GM12878 (cell line): ENCODE data around the gene EXOC3L4. TPM values are rescaled to one million over a fixed set of nuclear protein-coding genes. Genes with fewer than 3 reads are reported as not detected.

Experiments used
- ATAC-seq: fragments of 200-7000 bp; cut with Tn5 transposase; 3 replicates; pipeline ENCODE4 v1.9.1; 2020; ENCODE audit warnings: mild to moderate bottlenecking, moderate library complexity
- BruUV-seq: library from RNA; stranded (reverse); fragments of 400-500 nt; replicated peaks from 2 replicates; lab custom pipeline; 2021; lab: Mats Ljungman, UMichigan
- CTCF ChIA-PET: fragments of 300-600 bp; sonication (Branson Sonifier 250); formaldehyde crosslinking; extraction: SDS; loops from one replicate; lab custom pipeline; 2021; ENCODE audit warnings: inconsistent platforms; lab: Yijun Ruan, JAX
- POLR2A ChIA-PET: fragments of 350-600 bp; formaldehyde crosslinking; extraction: SDS; loops from one replicate; lab custom pipeline; 2021; ENCODE audit warnings: inconsistent platforms; lab: Charles Lee
- RAD21 ChIA-PET: fragments of 300-600 bp; sonication (Branson Sonifier 250); formaldehyde crosslinking; loops from one replicate; lab custom pipeline; 2023; ENCODE audit warnings: antibody characterized with exemption; ENCODE audit not compliant: unreplicated experiment; lab: Charles Lee
- SMC1A ChIA-PET: fragments of 300-600 bp; sonication (Branson Sonifier 250); formaldehyde crosslinking; loops from one replicate; lab custom pipeline; 2023; ENCODE audit not compliant: unreplicated experiment, uncharacterized antibody; lab: Charles Lee
- DNase-seq: peaks from one replicate; pipeline ENCODE4 v3.0.0-alpha.2; 2011; ENCODE audit warnings: low read depth, low spot score
- FAIRE-seq: peaks from 3 replicates; lab custom pipeline; 2011; peaks lifted over from hg19 to GRCh38; lab: Jason Lieb, UNC
- H2AFZ ChIP-seq: 2 replicates; pipeline ENCODE4 v1.6.0; 2011; ENCODE audit warnings: low read depth, low read length, control low read depth; ENCODE audit not compliant: control insufficient read depth
- H3K27ac ChIP-seq: 2 replicates; pipeline ENCODE4 v1.5.1; 2011; ENCODE audit warnings: control low read depth; ENCODE audit not compliant: control insufficient read depth, insufficient read depth
- H3K27me3 ChIP-seq, 2 experiments: replicated peaks in 1 of 2; 2 replicates each; pipeline versions ENCODE4 v1.6.0 to v1.6.1; 2011; ENCODE audit warnings: low read length in 1 of 2; ENCODE audit not compliant: control insufficient read depth in 2 of 2, insufficient read depth in 2 of 2
- H3K36me3 ChIP-seq, 2 experiments: 2 replicates each; pipeline ENCODE4 v1.5.1; 2011; ENCODE audit warnings: low read length in 1 of 2; ENCODE audit not compliant: control insufficient read depth in 2 of 2, insufficient read depth in 2 of 2
- H3K4me1 ChIP-seq: 2 replicates; pipeline ENCODE4 v1.6.1; 2011; ENCODE audit warnings: mild to moderate bottlenecking, low read length, moderate library complexity, mixed read lengths; ENCODE audit not compliant: control insufficient read depth, insufficient read depth
- H3K4me2 ChIP-seq: 2 replicates; pipeline ENCODE4 v1.6.0; 2011; ENCODE audit warnings: control low read depth; ENCODE audit not compliant: control insufficient read depth, insufficient read depth
- H3K4me3 ChIP-seq: fragments of 200-600 bp; sonication (generic); 2 replicates; pipeline ENCODE4 v1.5.1; 2016
- H3K79me2 ChIP-seq: 2 replicates; pipeline ENCODE4 v1.6.0; 2011; ENCODE audit warnings: low read length; ENCODE audit not compliant: control insufficient read depth, insufficient read depth
- H3K9ac ChIP-seq: 2 replicates; pipeline ENCODE4 v1.8.0; 2011; ENCODE audit warnings: low read length, control low read depth, mixed read lengths; ENCODE audit not compliant: control insufficient read depth, insufficient read depth
- H3K9me3 ChIP-seq: replicated peaks from 3 replicates; pipeline ENCODE4 v1.5.1; 2011; ENCODE audit warnings: mild to moderate bottlenecking, low read length; ENCODE audit not compliant: control insufficient read depth, insufficient read depth
- H4K20me1 ChIP-seq: 2 replicates; pipeline ENCODE4 v1.6.0; 2011; ENCODE audit not compliant: control insufficient read depth, insufficient read depth
- CBX5 ChIP-seq: sonication (generic); IDR thresholded peaks from 2 replicates; pipeline ENCODE4 v1.6.1; 2016; ENCODE audit warnings: low read depth, moderate library complexity, mild to moderate bottlenecking, inconsistent platforms
- CHD1 ChIP-seq: IDR thresholded peaks from 2 replicates; pipeline ENCODE4 v1.6.1; 2012; ENCODE audit warnings: low read depth, low read length, improper control_type of control experiment
- HCFC1 ChIP-seq: fragments of 150-350 bp; IDR thresholded peaks from 2 replicates; pipeline ENCODE4 v1.6.1; 2014; ENCODE audit warnings: low read length
- NFYA ChIP-seq: IDR thresholded peaks from 2 replicates; pipeline ENCODE4 v1.6.1; 2011; ENCODE audit warnings: low read depth, mild to moderate bottlenecking, low read length, improper control_type of control experiment, borderline replicate concordance
- SIX5 ChIP-seq: IDR thresholded peaks from 2 replicates; pipeline ENCODE4 v1.6.1; 2011; ENCODE audit warnings: mild to moderate bottlenecking, low read depth, low read length, moderate library complexity; ENCODE audit not compliant: severe bottlenecking
- SREBF1 ChIP-seq: IDR thresholded peaks from 2 replicates; pipeline ENCODE4 v1.6.1; 2012; ENCODE audit warnings: mild to moderate bottlenecking, low read length
- WGBS: methylation state at CpG from one replicate; pipeline ENCODE4 v1.1.6; 2016; ENCODE audit warnings: low lambda C conversion rate; ENCODE audit not compliant: insufficient replicate concordance, insufficient coverage; ENCODE audit errors: missing lambda C conversion rate; 5-methylcytosine and 5-hydroxymethylcytosine counted together
- in situ Hi-C: fragments of 300-500 bp; cut with MboI; formaldehyde crosslinking; loops from 9 replicates; pipeline ENCODE4 v1.14.3; 2018; ENCODE audit warnings: mixed read lengths
- intact Hi-C: fragments of 100-400 bp; cut with micrococcal nuclease; formaldehyde crosslinking; loops from one replicate; pipeline ENCODE4 v1.14.2; 2022; ENCODE audit not compliant: unreplicated experiment
- polyA plus RNA-seq, 11 experiments: library from polyadenylated mRNA; depleted of rRNA in 4 of 11; unstranded in 6 of 11; stranded (reverse) in 5 of 11; fragments of >200 nt; fragmentation: Nextera tagmentation in 4 of 11; fragmentation: Illumina TruSeq in 1 of 11; extraction: Ambion mirVana in 4 of 11; extraction: Trizol in 1 of 11; gene quantifications; 1 replicate in 1 of 11; 2 replicates in 10 of 11; pipeline versions ENCODE4 v1.2.1 to v1.2.3, GENCODE V29; 2011 to 2016; ENCODE audit warnings: inconsistent platforms in 2 of 11, missing spikeins in 2 of 11, low read depth in 1 of 11
- total RNA-seq, 4 experiments: library from RNA; depleted of rRNA in 3 of 4; stranded (reverse); fragments of >200 nt in 3 of 4; fragmentation: Illumina TruSeq in 1 of 4; extraction: Trizol in 1 of 4; gene quantifications; 2 replicates each; pipeline versions ENCODE4 v1.2.1 to v1.2.3, GENCODE V29; 2013 to 2021
- TF ChIP-seq, protein P1 (sequence below): IDR thresholded peaks from 2 replicates; pipeline ENCODE4 v1.6.1; 2012; ENCODE audit warnings: low read length, inconsistent platforms
- TF ChIP-seq, protein P2 (sequence below): fragments of 150-350 bp; IDR thresholded peaks from 2 replicates; pipeline ENCODE4 v1.6.1; 2016; ENCODE audit warnings: low read depth, low read length
- TF ChIP-seq, protein P3 (sequence below): IDR thresholded peaks from 2 replicates; pipeline ENCODE4 v1.6.1; 2012; ENCODE audit warnings: low read depth, low read length, improper control_type of control experiment

The EXOC3L4 gene
- total and polyA plus RNA-seq, 10 of the 15 experiments (the other 5 are each of a cell fraction or from before 2014, with no cell fraction given), result not detected

GRCh38 chr14:103078420-103078749, 16.1 kb upstream of the EXOC3L4 start (continued):
- TF ChIP-seq, protein P1, sequence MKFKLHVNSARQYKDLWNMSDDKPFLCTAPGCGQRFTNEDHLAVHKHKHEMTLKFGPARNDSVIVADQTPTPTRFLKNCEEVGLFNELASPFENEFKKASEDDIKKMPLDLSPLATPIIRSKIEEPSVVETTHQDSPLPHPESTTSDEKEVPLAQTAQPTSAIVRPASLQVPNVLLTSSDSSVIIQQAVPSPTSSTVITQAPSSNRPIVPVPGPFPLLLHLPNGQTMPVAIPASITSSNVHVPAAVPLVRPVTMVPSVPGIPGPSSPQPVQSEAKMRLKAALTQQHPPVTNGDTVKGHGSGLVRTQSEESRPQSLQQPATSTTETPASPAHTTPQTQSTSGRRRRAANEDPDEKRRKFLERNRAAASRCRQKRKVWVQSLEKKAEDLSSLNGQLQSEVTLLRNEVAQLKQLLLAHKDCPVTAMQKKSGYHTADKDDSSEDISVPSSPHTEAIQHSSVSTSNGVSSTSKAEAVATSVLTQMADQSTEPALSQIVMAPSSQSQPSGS, result no peak
- TF ChIP-seq SIX5, result no peak

DNA sequence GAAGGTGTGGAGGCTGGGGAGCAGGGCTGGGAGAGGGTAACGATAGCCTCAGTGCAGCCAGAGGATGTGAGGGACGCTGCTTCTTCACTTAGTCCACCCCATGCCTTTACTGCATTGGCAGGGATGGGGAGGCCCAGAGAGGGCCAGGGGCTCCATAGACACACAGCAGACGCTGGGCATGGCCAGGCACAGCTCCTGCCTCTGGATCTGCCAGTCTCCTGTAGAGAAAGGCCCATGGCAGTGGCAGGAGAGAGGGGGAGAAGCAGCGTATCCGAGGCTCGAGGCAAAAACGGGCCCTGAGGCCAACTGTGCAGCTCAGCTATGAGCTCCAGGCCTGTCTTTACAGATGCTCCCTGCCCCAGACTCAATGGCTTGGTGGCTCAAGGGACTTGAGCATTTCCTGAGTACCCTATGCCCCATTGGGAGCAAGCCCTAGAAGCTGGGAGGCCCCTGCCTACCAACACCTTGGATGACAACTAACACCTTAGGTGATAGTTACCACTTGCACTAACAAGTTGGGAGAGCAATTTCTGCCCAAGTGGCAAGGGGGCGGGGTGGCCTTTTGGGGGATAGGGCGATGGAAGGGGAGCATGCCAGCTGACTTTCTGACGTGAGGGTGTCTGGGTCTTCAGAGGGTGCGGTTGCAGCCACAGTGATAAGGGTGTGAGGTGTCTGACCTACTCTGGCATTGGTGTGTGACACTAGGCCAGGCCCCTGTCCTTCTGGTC, 15.5 kb upstream of the EXOC3L4 start:
- in situ Hi-C loops, result loop anchor here (5.0 kb wide), 1 partner anchor 213 kb away; no protein-coding TSS in a partner anchor
- POLR2A ChIA-PET, result no interaction called here
- no TSS peak for BruUV-seq

More for the DNA sequence above, 15.5 kb upstream of the EXOC3L4 start:
- FAIRE-seq (no peak), DNase-seq (no peak), ATAC-seq (no peak)
- intact Hi-C loops, result loop anchor here (1.0 to 2.0 kb wide), 2 partner anchors 106 to 213 kb away; no protein-coding TSS in a partner anchor
- Histone ChIP-seq H3K4me1 (peaks cover 4% of the 10 kb centered on the region; the same call in 1 of the 2 replicates), H3K27ac (no peak overlapping the region), H4K20me1 (no peaks in the 10 kb centered on the region), H3K9ac (no peak overlapping the region), H3K27me3 (no peaks in the 10 kb centered on the region; a peak in 1 of 4 replicates), H2AFZ (no peak overlapping the region), H3K79me2 (no peaks in the 10 kb centered on the region), H3K4me2 (no peak overlapping the region), H3K9me3 (no peaks in the 10 kb centered on the region), H3K36me3 (no peaks in the 10 kb centered on the region), H3K4me3 (no peak overlapping the region)
- no peak for TF ChIP-seq CHD1
- no peak for TF ChIP-seq HCFC1
- TF ChIP-seq SREBF1, result no peak
- TF ChIP-seq CBX5, result no peak
- TF ChIP-seq, protein P2, sequence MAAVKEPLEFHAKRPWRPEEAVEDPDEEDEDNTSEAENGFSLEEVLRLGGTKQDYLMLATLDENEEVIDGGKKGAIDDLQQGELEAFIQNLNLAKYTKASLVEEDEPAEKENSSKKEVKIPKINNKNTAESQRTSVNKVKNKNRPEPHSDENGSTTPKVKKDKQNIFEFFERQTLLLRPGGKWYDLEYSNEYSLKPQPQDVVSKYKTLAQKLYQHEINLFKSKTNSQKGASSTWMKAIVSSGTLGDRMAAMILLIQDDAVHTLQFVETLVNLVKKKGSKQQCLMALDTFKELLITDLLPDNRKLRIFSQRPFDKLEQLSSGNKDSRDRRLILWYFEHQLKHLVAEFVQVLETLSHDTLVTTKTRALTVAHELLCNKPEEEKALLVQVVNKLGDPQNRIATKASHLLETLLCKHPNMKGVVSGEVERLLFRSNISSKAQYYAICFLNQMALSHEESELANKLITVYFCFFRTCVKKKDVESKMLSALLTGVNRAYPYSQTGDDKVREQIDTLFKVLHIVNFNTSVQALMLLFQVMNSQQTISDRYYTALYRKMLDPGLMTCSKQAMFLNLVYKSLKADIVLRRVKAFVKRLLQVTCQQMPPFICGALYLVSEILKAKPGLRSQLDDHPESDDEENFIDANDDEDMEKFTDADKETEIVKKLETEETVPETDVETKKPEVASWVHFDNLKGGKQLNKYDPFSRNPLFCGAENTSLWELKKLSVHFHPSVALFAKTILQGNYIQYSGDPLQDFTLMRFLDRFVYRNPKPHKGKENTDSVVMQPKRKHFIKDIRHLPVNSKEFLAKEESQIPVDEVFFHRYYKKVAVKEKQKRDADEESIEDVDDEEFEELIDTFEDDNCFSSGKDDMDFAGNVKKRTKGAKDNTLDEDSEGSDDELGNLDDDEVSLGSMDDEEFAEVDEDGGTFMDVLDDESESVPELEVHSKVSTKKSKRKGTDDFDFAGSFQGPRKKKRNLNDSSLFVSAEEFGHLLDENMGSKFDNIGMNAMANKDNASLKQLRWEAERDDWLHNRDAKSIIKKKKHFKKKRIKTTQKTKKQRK, result no peak
- TF ChIP-seq, protein P3, sequence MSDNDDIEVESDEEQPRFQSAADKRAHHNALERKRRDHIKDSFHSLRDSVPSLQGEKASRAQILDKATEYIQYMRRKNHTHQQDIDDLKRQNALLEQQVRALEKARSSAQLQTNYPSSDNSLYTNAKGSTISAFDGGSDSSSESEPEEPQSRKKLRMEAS, result no peak
- TF ChIP-seq NFYA, result no peak
- ChIA-PET RAD21 (interaction anchor here (0.7 to 2.0 kb wide), 14 partner anchors 12 to 384 kb away, joined by 3 to 13 read pairs (median 3); no protein-coding TSS in a partner anchor), CTCF (interaction anchor here (0.7 to 3.8 kb wide), 12 partner anchors 8 to 384 kb away, joined by 3 to 16 read pairs (median 4); partner anchors contain the start of gene EXOC3L4), SMC1A (interaction anchor here (1.2 to 1.6 kb wide), 6 partner anchors 17 to 108 kb away, joined by 3 to 8 read pairs (median 4); no protein-coding TSS in a partner anchor)
- WGBS, result 30% methylated on average over 11 of the region's 11 CpGs
